Peyer's patch (tissue), 4 donors: Measurements from ENCODE around the gene HYAL2. TPM values are rescaled to one million over a fixed set of nuclear protein-coding genes. Genes with fewer than 3 reads are reported as not detected.

Source experiments
- DNase-seq, 3 donors: peaks; one replicate each; pipeline ENCODE4 v3.0.0-alpha.2; 2017 to 2019
- H3K27ac ChIP-seq, 4 donors: fragments of 200-600 bp; sonication (generic); one replicate each; pipeline ENCODE4 v1.5.1; 2016 to 2019
- H3K27me3 ChIP-seq, 2 donors: fragments of 200-600 bp; sonication (generic); one replicate each; pipeline ENCODE4 v1.5.1; 2019
- H3K36me3 ChIP-seq, 3 donors: fragments of 200-600 bp; sonication (generic); one replicate each; pipeline ENCODE4 v1.5.1; 2016 to 2019
- H3K4me1 ChIP-seq, 4 donors: fragments of 200-600 bp; sonication (generic); one replicate each; pipeline ENCODE4 v1.5.1; 2016 to 2019
- H3K4me3 ChIP-seq, 4 donors: fragments of 200-600 bp; sonication (generic); 1 replicate in 3 of 4; 2 replicates in 1 of 4; pipeline ENCODE4 v1.5.1; 2016 to 2019; ENCODE audit warnings: mild to moderate bottlenecking in 1 of 4
- H3K9me3 ChIP-seq, 4 donors: fragments of 200-600 bp; sonication (generic); one replicate each; pipeline ENCODE4 v1.5.1; 2016 to 2019; ENCODE audit warnings: mild to moderate bottlenecking in 1 of 4
- CTCF ChIP-seq, 6 experiments: fragments of 450-650 bp in 4 of 6; fragments of 200-600 bp in 2 of 6; sonication (generic) in 1 of 6; IDR thresholded peaks; one replicate each; pipeline ENCODE4 v1.5.1; 2017 to 2019; ENCODE audit warnings: antibody characterized with exemption in 6 of 6, mild to moderate bottlenecking in 3 of 6, moderate library complexity in 1 of 6
- POLR2A ChIP-seq, 2 donors: fragments of 450-650 bp; IDR thresholded peaks; one replicate each; pipeline ENCODE4 v1.5.1; 2017; ENCODE audit warnings: antibody characterized with exemption in 2 of 2, mild to moderate bottlenecking in 2 of 2, moderate library complexity in 2 of 2
- total RNA-seq, 4 donors: library from RNA; depleted of rRNA; stranded (reverse); fragments of >200 nt; gene quantifications; one replicate each; pipeline ENCODE4 v1.1.0, GENCODE V29; 2016

Gene HYAL2
- total RNA-seq, 4 donors from 2014 or later: 18.2 to 63.1 (median 39.9) TPM

GRCh38 chr3:50279255-50280016 lies 43.1 kb downstream of the HYAL2 start:
- H3K36me3 ChIP-seq: peaks cover 0 to 9% (median 0%) of the 10 kb centered on the region in 3 donors
- DNase-seq: no peak
- H3K27me3 ChIP-seq: no peaks in the 10 kb centered on the region
- H3K4me3 ChIP-seq: no peak overlapping the region
- no peaks in the 10 kb centered on the region for H3K9me3 ChIP-seq
- no peak overlapping the region for H3K27ac ChIP-seq
- TF ChIP-seq CTCF (IDR thresholded peaks at IDR 0.05) (no peak), POLR2A (IDR thresholded peaks at IDR 0.05) (no peak)
- H3K4me1 ChIP-seq: peaks cover 0 to 18% (median 1%) of the 10 kb centered on the region in 4 donors

DNA sequence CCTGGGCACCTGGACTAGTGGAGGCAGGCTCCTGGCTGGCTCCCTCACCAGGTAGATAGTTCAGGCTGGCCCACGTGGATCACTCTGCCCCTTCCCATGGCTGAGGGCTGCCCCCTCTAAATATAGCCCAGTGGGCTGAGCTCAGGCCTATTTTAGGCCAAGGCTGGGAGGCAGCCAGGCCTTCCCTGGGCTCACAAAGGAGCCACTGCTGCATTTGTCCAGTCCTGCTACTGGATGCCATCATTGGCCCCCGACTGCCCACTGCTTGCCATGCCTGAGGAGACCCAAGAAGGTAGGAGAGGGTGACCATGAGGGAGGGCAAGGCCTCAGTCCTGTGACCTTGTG lies 43.7 kb downstream of the HYAL2 start, which contains the start of gene LSMEM2:
LSMEM2 (plus strand) TSS at position 208 of the 345 bp plus-strand sequence; CDS start at position 235, 27 bp downstream.
- peaks cover 0 to 19% (median 4%) of the 10 kb centered on the region in 4 donors for H3K4me1 ChIP-seq
- no peaks in the 10 kb centered on the region for H3K27me3 ChIP-seq
- TF ChIP-seq POLR2A (IDR thresholded peaks at IDR 0.05) (no peak), CTCF (IDR thresholded peaks at IDR 0.05) (no peak)
- H3K36me3 ChIP-seq: peaks cover 0 to 11% (median 0%) of the 10 kb centered on the region in 3 donors
- no peak within 1 kb of the TSS for H3K4me3 ChIP-seq
- H3K27ac ChIP-seq: no peak within 1 kb of the TSS
- no peak for DNase-seq
- no peaks in the 10 kb centered on the region for H3K9me3 ChIP-seq

DNA sequence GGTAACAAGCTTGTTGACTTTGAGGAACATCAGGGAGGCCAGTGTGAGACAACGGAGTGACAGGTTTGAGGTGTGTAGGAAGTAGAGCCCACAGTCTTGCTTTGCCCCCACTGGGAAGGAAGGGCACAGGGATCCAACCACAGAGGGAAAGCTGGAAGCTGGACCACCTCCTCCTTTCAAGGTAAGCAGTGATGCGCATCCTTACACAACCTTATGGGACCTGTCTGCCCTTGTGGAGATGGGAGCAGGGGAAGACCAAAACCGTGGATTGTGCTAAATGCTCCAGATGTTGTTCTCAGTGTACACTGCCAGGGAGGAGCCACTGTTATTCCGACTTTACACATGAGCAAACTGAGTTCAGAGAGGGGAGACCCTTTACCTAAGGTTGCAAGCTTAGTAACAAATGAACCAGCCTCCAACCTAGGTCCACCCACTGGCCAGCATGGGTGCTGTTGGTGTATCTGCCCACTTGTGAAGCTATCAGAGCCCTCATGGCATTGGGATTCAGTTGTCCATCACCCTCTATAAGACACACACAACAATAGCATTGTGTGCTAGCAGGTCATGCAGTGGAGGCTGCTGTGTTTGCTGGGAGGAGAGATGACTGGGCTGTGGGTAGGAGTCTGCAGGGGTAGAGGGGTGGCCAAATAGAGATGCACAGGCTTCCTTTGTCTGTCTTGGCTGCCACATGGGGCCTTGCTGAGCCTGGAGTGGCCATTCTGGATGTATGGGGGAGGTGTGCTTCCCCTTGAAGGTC lies 44.2 kb downstream of the HYAL2 start:
- H3K9me3 ChIP-seq: no peaks in the 10 kb centered on the region
- no peak overlapping the region for H3K4me3 ChIP-seq
- H3K4me1 ChIP-seq: peaks cover 1 to 21% (median 9%) of the 10 kb centered on the region in 4 donors
- H3K27ac ChIP-seq: no peak overlapping the region
- peaks cover 0 to 15% (median 0%) of the 10 kb centered on the region in 3 donors for H3K36me3 ChIP-seq
- no peak for DNase-seq
- TF ChIP-seq POLR2A (IDR thresholded peaks at IDR 0.05) (no peak), CTCF (IDR thresholded peaks at IDR 0.05) (no peak)
- H3K27me3 ChIP-seq: no peaks in the 10 kb centered on the region

- DNase-seq: no peak
Observed at GRCh38 chr3:50276762-50277101, 45.8 kb downstream of the HYAL2 start.

More at GRCh38 chr3:50276762-50277101, 45.8 kb downstream of the HYAL2 start:
- Histone ChIP-seq H3K9me3 (no peaks in the 10 kb centered on the region), H3K4me1 (peaks cover 5 to 29% (median 18%) of the 10 kb centered on the region in 4 donors), H3K27ac (no peak overlapping the region), H3K27me3 (no peaks in the 10 kb centered on the region), H3K4me3 (no peak overlapping the region), H3K36me3 (peaks cover 0 to 15% (median 0%) of the 10 kb centered on the region in 3 donors)
- TF ChIP-seq POLR2A (IDR thresholded peaks at IDR 0.05): no peak
- no peak for TF ChIP-seq CTCF (IDR thresholded peaks at IDR 0.05)
